HG03196 (cell line): Measurements from ENCODE around the gene MAD1L1.
"Not testable (repeated sequence)": the region's sequence is repeated elsewhere in the genome, so short reads cannot be mapped to it uniquely, and the experiment has no call there.

ENCODE experiments used
- ATAC-seq: cut with Tn5 transposase; IDR thresholded peaks from one replicate; pipeline ENCODE4 v1.9.1; 2021; ENCODE audit not compliant: unreplicated experiment

The MAD1L1 gene

GRCh38 chr7:2006921-2007381 is 225.8 kb downstream of the MAD1L1 start:
- ATAC-seq: no peak

DNA sequence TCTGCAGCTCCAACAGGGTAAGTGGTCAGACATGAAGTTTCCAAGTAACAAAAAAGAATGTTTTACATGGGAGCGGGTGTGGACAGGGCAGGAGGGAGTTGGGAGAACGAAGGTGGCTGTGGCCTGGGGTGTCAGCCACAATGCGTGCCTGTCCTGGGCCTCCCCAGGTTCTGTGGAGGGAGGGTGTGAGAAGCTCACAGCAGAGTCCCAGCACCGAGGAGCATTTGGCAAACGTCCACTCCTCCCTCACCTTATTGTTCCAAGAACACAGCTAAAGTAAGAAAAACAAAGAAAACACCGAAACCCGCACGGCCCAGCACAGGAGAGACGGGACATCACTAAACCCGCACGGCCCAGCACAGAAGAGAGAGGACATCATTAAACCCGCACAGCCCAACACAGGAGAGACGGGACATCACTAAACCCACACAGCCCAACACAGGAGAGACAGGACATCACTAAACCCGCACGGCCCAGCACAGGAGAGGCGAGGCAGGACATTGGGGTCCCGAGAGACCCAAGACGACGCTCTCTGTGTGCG is 226.4 kb downstream of the MAD1L1 start:
- ATAC-seq: no peak

- ATAC-seq: no peak
These were observed 227.0 kb downstream of the MAD1L1 start for GRCh38 chr7:2005786-2006185.

GRCh38 chr7:2004841-2005725 is 227.7 kb downstream of the MAD1L1 start:
- no peak for ATAC-seq

- ATAC-seq: no peak
These were observed 228.6 kb downstream of the MAD1L1 start for GRCh38 chr7:2003931-2004812.

- ATAC-seq: no peak
These were observed 229.3 kb downstream of the MAD1L1 start for GRCh38 chr7:2003451-2003930.

- ATAC-seq: no peak
These were observed 229.9 kb downstream of the MAD1L1 start for GRCh38 chr7:2002561-2003450.

DNA sequence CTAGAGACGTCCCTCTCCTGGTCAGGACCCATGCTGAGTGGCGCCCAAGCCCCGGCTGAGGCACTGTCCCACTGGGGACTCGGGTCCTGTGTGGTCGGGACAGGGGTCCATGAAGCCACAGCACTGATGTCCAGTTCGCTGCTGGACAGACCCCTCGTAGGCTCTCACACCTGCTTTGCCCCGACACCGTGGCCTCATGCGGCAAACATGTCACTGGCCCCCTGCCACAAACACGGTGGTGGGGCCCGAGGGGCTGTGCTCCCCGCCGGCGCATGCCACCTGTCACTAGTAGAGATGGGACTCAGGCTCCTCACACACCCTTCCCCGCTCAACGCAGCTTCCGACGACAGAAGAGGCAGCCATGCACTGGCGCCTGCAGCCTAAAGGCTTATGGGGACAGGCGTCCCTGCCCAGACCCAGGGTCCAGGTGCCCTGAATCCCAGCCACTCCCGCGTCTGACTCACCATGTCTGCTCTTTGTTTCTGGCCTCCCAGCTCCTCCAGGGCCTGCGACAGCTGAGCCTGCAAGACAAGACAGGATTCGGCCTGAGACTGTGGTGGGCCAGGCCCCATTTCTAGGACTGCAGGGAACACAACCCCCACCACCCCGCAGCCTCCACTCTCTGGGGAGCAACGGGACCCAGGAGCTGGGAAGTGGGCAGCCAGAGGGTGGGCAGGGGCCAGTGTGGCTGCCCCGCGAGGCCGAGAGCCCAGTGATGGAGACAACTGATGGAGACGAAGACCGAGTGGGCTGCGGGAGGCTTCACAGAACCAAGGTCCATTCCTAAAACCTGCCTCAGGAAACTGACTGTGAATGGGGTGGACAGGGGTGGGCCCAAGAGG is 230.9 kb downstream of the MAD1L1 start:
- ATAC-seq: no peak

- ATAC-seq: no peak
These were observed 231.9 kb downstream of the MAD1L1 start for GRCh38 chr7:2000746-2001321.

DNA sequence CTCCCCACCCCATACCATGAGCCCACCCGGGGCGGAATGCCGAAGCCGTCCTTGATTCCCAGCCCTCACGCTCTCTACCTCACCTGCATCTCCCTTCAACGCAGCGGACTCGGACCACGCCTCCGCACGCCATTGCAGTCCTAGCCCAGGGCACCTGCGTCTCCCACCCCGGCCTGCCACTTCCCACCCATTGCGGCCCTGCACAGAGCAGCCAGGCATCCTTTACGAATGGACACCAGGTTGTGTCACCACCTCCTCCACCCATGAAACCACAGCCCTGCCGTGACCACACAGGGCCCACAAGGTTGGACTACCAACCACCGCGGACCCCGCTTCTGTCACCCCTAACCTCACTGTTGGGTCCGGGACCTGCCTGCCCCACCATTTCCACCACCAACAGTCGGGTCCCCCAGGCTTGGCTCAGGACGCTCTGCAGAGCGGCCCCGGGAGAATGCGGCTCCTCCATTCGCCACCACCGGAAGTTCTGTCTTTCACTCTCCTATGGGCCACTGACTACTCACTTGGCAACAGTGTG is 232.5 kb downstream of the MAD1L1 start:
- no peak for ATAC-seq

- no peak for ATAC-seq
These were observed 233.3 kb downstream of the MAD1L1 start for GRCh38 chr7:1999278-1999984.

DNA sequence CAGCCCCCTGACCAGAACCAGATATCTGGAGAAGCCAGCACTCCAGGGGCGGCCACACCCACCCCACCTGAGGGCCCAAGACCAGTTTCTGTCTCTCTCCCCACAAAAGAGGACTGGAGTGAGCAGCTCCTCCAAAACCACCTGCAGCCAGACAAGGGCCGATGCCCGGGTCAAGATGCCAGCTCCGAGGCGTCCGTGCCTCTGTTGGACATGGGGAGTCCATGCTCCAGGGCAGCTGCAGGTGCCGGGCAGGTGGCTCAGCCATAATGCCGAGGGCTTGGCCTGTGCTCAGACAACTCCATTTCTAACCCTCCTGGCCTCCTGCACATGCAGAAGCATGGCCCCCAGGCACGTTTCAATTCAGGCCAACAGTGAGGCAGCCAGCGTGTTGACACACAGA is 234.6 kb downstream of the MAD1L1 start:
- ATAC-seq: no peak

DNA sequence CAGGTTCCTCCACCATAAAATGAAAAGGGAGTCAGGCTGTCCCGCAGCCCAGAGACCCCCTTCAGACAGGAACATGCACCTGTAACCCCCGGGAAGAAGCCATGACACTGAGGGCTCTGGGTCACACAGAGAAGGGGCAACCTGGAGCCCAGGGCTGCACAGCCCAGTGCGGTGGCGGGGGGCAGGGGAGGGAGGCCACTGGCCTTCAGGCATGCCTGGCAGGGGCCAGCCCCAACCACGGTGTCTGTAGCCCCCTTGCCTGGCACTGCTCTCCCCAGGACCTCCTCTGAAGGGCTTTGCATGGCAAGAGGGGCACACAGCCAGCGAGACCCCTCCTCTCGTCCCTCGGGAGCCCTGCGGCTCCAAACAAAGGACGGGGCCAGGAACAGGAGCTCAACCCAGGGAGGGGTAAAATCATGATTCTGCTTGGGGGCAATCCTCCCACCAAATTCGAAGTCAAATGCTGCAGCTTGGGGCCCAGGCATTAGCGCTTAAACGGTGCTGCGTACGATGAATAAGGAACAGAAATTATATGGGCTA is 235.1 kb downstream of the MAD1L1 start:
- ATAC-seq: no peak

- ATAC-seq: no peak
These were observed 235.9 kb downstream of the MAD1L1 start for GRCh38 chr7:1996816-1997215.

DNA sequence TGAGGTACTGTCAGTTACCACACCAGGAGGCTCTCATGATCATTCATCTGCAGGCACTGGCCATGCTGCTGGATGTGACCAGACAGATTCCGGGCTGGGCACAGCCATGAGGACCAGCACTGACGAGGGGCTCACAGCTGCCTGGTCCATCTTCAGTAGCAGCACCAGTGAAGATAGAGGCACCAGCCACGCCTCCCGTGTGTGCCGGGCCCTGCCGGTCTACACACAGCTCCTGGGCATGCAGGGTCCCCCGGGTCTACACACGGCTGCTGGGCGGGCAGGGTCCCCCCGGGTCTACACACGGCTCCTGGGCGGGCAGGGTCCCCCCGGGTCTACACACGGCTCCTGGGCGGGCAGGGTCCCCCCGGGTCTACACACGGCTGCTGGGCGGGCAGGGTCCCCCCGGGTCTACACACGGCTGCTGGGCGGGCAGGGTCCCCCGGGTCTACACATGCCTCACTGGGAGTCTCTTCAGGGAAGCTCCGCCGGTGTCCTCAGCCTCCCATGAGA is 236.8 kb downstream of the MAD1L1 start:
- ATAC-seq: not testable (repeated sequence)

DNA sequence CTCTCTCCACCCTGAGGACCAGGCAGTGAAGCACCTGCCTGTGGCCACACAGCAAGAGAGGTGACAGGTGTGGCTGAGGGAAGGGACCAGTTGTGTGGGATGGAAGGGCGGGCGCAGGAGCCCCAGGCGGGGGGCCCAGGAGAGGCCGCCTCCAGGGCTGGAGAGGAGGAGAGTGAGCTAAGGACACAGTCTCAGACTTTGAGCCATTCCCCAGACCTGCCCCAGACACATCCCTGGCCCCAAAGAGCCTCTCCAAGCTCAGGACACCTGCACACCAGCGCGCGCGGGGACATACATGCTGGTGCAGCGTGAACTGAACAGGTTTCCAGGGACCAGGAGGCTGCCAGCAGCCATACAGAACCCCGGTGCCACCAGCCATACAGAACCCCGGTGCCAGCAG is 237.3 kb downstream of the MAD1L1 start:
- ATAC-seq: no peak

GRCh38 chr7:1994931-1995330 is 237.8 kb downstream of the MAD1L1 start:
- no peak for ATAC-seq
